HG03460 (cell line): ENCODE data around the gene DCHS1.

Source experiments
- ATAC-seq: cut with Tn5 transposase; IDR thresholded peaks from one replicate; pipeline ENCODE4 v1.9.1; 2021; ENCODE audit not compliant: unreplicated experiment

The DCHS1 gene

GRCh38 chr11:6648501-6648900, 7.1 kb downstream of the DCHS1 start:
- ATAC-seq, result no peak

DNA sequence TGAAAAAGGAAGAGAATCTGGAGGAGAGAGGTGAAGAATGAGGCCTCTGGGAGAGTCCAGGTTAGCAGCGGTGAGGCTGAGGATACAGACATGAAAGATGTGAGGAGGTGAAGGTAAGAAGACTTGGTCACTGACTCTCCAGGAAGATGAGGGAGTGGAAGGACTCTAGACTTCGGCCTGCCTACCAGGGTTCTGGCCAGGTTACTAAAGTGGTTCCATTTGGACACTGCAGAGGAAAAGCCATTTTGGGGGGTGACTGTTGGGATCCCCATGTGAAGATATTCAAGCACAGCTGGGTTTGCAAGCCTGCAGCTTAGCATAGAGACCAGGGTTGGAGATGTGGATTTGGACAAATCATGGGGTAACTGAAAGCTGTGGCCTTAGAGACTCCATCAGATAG, 7.8 kb downstream of the DCHS1 start:
- ATAC-seq, result no peak

- ATAC-seq, result peak; percentile 94
Observed at GRCh38 chr11:6646918-6647679, 8.5 kb downstream of the DCHS1 start.

GRCh38 chr11:6646576-6646917, 9.1 kb downstream of the DCHS1 start:
- ATAC-seq, result no peak

DNA sequence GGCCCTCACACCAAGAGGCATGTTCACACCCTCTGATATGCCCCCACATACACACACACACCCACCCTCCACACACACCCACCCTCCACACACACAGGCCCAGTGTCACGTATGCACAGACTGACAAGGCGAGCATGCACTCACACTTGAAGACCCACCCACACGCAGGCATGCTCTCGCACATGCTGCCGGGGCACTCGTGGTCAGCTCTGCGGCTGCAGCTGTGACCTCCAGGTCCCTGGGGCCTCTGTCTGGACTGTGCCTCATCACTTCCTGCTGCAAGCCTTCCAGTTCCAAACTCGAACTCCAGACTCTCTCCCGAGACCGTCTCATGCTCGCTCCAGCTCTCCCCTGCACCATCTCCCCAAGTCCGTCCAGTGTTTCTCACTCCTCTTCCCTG, 9.5 kb downstream of the DCHS1 start:
- no peak for ATAC-seq

DNA sequence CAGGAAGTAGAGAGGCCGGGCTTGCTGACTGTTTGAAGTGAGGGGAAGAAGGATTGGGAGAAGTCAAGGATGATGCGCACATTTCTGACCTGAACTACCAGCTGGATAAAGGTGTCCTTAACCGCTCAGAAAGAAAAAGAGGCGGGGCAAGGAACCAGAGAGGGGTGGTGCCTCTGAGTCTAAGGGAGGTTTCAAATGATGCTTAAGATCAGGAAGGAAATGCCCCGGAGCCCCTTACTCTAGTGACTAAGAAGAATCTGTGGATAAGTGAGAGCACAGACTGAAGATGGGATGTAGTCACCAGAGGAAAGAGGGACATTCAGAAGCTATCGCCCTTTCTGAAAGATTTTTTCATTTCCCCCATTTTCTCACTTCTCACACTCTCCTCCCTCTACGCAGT, 12.7 kb downstream of the DCHS1 start:
- ATAC-seq, result no peak

DNA sequence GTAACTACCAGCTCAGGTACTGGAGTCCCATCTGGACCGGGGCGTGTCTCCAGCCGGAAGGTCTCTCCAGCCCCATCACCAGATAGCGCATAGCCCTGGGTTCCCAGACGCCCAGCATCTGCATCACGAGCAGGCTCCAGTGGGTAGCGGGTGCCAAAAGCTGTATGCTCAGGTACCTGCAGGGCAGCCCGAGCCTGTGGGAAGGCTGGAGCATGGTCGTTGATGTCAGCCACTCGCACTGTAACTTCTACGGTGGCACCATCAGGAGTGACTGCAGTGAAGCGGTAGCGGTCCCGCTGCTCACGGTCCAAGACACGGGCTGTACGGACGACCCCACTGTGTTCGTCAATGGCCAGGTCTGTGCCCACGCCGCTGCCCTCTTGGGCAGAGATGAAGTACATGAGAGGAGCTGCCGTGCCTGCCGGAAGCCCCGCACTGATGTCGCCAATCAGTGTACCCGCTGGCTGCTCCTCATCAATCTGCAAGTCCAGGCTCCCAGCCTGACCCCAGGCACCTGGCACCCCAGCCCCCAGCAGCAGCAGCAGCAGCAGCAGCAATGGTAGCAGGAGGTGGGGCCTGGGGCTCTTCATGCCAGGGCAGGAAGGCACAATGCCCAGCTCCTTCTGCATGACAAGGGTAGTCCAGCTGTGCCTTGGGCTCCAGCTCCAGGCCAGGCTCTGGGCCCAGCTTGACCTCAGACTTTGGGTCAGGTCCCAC, 14.5 kb downstream of the DCHS1 start:
- no peak for ATAC-seq

DNA sequence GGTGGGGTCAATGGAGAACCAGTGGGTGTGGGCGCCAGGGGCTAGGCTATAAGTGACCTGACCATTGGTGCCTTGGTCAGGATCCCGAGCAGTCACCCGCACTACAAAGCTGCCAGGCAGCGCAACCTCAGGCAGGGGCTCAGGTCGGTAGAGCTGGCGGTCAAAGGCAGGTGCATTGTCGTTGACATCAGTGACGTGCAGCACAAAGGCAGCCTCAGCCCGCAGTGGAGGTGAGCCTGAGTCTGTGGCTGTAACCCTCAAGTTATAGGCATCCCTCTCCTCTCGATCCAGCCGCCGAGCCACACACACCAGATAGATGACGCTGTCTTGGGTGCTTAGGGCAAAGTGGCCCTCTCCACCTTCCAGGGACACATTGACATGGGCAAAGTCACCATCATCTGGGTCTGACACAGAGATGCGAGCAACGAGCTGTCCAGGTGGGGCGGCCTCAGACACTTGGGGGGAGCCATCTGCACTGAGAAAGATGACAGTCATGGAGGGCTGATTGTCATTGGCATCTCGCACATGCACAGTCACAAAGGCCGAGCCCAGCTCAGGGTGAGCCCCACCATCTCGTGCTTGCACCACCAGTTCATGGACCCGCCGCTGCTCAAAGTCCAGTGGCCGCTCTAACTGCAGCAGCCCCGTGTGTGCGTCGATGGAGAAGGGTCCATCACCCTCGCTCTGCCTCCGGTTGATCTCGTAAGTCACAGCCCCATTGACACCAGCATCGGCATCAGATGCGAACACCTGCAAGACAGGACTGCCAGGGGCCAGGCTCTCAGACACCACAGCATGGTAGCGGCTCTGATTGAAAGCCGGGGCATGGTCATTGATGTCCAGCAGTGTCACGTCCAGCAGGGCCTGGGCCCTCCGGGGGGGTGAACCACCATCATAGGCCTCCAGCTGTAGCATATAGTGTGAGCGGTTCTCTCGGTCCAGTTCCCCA, 15.3 kb downstream of the DCHS1 start:
- ATAC-seq, result no peak

- no peak for ATAC-seq
Observed at GRCh38 chr11:6638429-6638828, 17.2 kb downstream of the DCHS1 start.

DNA sequence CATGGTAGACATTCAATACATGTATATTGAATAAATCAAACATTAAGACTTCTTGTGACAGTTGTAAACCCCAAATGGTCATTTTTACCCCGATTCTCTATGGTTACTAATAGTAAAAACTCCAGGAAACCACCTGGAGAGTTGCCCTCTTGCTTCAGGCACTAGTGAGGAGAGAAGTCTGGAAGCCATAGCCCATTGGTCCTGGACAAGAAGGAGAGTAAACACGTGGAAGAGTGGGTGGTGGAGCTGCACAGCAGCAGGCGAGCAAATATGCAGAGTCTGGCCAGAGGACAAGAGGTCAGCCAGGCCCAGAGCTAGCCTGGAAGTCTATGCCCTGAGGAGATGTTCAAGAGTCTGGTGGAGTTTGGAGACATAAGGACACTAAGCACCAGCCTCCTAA, 17.7 kb downstream of the DCHS1 start:
- no peak for ATAC-seq

- ATAC-seq, result no peak
Observed at GRCh38 chr11:6636480-6636879, 19.1 kb downstream of the DCHS1 start.

GRCh38 chr11:6635082-6635932, 20.3 kb downstream of the DCHS1 start:
- no peak for ATAC-seq

GRCh38 chr11:6634534-6634933, 21.1 kb downstream of the DCHS1 start:
- ATAC-seq, result no peak

DNA sequence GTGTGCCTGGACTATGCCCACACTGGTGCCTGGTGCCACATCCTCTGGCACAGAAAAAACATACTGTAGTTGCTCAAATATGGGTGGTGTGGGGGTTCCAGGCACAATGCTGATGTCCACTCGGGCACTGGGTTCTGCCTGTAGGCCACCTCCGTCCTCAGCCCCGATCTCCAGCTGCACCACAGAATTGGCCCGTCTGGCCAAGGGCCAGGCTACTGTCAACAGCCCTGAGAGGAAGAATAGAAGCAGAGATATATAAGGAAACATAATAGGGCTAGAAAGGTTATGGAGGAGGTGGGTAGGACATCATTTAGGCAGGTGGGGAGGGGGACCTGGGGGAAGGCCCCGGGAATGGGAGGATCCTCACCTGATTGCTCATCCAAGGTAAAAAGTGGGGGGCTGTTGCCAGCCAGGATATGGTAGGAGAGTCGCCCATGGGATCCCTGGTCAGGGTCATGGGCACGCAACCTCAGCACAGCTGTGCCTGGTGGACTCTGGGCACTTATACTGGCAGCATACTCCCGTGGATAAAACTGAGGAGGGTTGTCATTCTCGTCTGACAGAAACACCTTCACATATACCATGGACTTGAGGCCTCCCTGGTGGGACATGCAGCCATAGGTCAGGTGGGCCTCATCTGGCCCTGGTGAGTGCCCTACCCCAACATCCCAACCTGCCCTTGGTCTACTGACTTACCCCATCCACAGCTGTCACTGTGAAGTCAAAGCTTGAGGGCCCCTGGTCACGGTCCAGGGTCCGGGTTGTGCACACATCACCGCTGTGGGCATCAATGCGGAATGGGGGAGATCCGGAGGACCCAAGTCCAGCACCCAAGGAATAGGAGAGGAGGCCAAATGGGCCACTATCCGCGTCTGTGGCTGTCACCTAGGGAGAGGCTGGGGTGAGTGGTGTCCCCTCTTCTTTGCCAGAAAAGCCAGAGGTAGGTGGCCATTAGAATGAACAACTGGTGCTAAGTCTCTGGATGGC, 21.9 kb downstream of the DCHS1 start:
- ATAC-seq, result no peak

- ATAC-seq, result no peak
Observed at GRCh38 chr11:6632116-6633073, 23.2 kb downstream of the DCHS1 start.

DNA sequence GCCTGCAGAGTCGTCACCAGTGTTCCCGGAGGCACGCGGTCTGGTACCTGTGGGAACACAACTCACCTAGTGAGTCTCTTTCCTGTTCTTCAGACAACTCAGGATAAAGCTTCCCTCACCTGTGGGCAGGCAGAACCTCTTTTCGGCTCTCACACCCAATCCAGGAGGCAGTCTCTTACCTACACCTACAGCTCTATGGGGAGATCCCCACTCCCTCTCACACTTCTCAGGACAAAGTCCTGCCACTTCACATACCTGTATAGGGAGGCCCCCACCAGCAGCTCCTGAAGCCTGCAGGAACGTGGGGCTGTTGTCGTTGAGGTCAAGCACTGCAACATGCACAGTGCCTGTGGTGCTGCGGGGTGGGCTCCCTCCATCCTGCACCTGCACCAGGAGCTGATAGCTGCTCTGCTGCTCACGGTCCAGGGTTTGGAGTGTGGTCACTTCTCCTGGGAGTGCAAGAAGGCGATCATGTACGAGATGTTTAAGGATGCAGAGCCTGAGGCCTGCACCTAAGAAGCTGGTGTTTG, 24.2 kb downstream of the DCHS1 start:
- no peak for ATAC-seq

DNA sequence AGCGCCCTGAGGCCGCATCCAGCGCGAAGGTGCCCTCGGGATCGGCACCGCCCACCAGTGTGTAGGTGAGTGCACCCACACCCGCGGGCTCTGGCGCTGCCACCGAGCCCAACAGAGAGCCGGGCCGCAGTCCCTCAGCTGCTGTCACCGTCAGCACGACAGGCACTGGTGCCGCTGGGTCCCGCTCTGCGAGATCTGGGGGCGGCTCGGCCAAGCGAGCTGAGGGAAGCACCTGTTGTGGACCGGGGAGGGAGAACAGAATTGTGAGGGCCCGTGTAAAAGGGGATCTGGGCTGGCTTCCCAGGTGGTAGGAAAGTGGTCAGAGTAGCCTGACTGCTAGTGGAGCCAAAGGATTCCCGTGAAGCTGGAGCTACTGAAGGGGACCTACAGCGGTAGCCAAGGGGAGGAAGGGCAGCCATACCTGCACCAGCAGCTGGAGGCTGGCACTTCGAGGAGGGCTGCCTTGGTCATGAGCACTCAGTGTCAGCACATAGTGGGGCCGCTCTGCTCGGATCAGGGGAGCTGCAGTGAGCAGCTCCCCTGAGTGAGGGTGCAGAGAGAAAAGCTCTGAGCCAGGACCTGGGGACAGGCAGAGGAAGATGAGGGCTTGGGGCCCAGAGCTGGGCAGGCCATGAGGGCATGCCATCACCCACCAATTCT, 24.8 kb downstream of the DCHS1 start:
- ATAC-seq, result no peak
